Endometrium (tissue), 2 donors: Measurements from ENCODE around the gene GPC5.

Experiments used
- FAIRE-seq: peaks from 2 replicates; lab custom pipeline; 2012; peaks lifted over from hg19 to GRCh38; lab: Jason Lieb, UNC
- donor health status: control.
- donor health status: control.

GPC5 gene

DNA sequence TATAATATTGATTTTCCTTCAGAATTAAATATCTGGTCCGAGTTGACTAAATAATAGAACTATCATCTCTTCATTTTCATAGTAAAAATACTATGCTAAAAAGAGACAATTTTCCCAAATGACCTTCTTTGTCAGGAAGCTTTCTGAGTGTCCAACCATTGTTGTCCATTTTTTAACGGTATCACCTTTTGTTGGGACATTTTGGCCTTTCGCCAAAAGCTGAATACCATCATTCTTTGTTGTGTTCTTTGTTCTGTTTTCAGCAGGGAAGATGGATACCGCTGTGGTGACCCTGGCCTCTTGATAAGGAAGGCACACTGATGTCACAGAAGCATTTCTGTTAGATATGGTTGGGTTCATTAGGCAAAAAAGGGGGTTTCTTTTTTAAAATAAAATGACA is 1173.8 kb downstream of the GPC5 start:
- FAIRE-seq = peak; percentile 33

GRCh38 chr13:92573467-92574057 is 1175.1 kb downstream of the GPC5 start:
- FAIRE-seq = no peak

DNA sequence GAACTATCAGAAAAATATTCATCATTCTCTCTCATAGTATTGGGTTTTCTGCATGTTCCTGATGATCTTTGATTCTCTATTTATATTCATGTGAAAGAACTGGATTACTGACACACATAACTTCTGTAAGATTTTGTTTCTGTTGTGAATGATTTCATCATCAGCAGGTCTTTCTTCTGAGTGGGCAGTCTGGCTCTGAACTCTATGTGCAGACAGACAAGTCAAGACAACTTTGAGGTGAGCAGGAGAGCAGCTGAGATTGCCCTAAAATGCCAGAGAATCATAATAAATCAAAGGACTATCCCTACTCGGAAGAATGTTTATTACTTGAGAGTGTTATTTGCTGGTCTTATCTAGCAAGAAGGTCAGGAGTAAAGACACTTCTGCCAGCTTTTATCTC is 1176.1 kb downstream of the GPC5 start:
- no peak for FAIRE-seq

GRCh38 chr13:92575777-92576176 is 1177.4 kb downstream of the GPC5 start:
- no peak for FAIRE-seq

DNA sequence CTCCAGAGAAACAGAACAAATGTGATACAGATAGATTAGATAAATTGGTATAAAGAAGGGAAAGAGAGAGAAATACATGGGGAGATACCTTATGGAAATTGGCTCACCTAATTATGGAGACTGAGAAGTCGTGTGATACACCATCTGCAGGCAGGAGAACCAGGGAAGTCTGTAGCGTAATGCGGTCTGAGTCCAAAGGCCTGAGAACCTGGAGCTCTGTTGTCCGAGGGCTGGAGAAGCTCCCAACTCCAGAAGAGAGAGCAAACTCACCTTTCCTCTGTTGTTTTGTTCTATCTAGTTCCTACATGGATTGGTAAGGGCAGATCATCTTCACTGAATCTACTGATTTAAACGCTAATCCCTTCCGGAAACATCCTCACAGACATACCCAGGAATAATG is 1179.9 kb downstream of the GPC5 start:
- FAIRE-seq = no peak

DNA sequence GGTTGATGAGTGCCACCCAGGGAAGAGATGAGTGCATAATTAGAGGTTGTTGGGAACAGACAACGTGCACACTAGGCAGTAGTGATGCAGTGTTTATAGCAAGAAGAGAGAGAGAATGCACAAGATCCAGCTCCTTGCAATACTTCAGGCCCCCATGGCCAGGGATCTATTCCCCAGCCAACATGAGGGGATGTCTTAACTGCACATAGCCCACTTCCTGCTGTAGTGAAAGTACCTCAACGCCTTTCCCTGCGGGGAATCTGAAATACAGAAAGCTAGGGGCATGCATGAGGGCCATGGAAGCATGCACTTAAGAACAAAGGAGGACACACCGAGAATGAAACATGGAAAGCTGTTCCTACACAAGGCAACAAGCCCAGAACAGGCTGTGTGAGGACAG is 1191.5 kb downstream of the GPC5 start:
- FAIRE-seq = no peak

- no peak for FAIRE-seq
Measured at GRCh38 chr13:92590503-92590908, 1192.1 kb downstream of the GPC5 start.

DNA sequence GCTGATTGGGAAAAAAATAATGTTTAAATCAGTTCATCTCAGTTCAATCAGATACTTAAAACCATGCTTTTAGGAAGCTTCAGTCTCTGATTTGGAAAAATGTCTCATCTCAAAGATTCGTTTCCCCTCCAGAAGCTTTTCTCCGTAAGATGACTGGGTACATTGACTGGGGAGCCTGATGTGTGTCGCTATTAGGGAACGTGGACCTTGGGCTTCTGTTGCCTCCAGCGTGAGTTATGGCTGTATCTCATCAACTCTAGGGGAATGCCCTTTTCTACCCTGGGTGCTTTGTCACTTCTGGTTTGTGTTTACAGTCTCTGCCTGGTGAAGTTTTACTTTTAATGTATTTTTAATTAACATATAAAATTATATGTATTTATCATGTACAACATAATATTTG is 1192.7 kb downstream of the GPC5 start:
- no peak for FAIRE-seq

DNA sequence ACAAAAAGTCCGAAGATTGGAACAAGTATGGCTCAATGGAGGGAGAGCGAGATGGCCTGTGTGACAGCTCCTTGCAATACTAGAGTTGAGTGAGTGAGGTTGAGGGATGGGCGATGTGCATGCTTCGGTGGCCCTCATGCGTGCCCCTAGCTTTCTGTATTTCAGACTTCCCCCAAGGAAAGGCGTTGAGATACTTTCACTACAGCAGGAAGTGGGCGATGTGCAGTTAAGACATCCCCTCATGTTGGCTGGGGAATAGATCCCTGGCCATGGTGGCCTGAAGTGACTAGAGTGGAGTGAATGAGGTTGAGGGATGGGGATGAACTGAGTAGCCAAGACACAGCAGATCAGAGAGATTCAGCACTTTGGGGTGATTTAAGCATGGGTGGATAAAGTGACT is 1194.3 kb downstream of the GPC5 start:
- FAIRE-seq = no peak

DNA sequence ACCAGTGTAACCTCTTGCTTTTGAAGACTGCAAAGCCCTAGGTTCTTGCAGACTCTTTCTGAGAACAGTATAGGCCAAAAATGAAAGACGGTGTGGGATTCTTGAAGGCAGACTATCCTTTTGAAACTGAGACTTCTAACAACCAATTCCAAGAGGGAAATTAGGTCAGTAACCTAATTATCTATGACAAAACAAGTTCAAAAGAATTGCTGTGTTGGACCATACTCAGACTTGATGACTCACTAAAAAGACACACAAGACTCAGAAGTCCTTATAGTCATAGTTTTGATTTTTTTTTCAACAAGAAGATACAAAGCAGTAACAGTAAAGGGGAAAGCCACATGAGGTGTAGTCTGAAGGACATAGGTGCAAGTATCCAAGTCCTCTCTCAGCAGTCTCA is 1204.1 kb downstream of the GPC5 start:
- no peak for FAIRE-seq

- no peak for FAIRE-seq
Measured at GRCh38 chr13:92609376-92609775, 1211.0 kb downstream of the GPC5 start.

GRCh38 chr13:92612892-92613291 is 1214.5 kb downstream of the GPC5 start:
- no peak for FAIRE-seq

GRCh38 chr13:92613921-92614320 is 1215.5 kb downstream of the GPC5 start:
- no peak for FAIRE-seq

DNA sequence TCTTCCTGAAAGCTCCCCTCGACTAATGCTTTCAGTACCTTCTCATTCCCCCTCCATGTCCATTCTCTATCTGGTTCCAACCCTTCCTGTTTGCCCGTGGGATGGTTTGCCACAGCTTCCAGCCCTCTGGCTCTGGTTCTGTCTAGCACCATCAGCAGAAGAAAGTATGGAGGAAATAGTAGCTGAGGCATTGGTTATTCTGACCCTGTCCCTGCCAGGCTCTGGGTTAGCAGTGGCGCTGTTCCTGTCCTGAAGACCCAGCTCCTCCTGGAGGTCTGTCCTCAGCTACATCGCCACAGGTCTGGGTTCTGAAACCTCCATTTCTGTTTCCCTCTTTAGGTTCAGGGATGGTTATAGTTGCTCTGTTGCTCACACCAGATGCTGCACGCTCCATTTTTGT is 1223.6 kb downstream of the GPC5 start:
- FAIRE-seq = no peak

GRCh38 chr13:92622905-92623304 is 1224.5 kb downstream of the GPC5 start:
- no peak for FAIRE-seq

- no peak for FAIRE-seq
Measured at GRCh38 chr13:92626274-92626673, 1227.9 kb downstream of the GPC5 start.

- FAIRE-seq = no peak
Measured at GRCh38 chr13:92640936-92641335, 1242.5 kb downstream of the GPC5 start.

DNA sequence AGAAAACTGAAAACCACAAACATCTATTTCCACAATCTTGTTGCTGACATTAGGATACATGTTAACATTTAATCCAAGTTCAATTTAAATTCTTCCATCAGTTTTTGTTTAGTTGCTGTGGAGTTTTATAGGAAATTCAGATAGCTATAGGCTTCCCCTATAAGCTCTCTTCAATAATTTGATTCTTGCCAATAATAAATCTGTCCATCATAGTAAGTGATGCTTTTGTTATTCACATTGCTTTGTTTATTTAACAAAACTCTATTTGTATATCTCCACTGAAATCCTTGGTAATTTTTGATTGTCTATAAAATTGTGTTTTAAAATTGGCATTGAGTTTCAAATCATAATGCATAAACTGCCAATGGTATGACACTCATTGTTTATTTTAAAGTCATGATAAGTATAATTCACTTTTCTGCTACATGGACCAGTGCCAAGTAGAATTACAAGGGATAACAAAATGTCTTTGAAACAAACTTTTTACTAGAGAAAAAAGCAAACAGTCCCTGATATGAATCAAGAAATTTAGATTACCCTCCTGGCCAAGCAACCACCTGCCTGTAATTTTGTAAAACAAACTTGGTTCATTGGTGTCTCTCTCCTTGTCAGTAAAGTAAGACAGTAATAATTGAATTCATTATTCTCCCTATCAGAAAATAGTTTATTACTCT is 1250.9 kb downstream of the GPC5 start:
- no peak for FAIRE-seq

GRCh38 chr13:92656103-92656502 is 1257.7 kb downstream of the GPC5 start:
- no peak for FAIRE-seq

DNA sequence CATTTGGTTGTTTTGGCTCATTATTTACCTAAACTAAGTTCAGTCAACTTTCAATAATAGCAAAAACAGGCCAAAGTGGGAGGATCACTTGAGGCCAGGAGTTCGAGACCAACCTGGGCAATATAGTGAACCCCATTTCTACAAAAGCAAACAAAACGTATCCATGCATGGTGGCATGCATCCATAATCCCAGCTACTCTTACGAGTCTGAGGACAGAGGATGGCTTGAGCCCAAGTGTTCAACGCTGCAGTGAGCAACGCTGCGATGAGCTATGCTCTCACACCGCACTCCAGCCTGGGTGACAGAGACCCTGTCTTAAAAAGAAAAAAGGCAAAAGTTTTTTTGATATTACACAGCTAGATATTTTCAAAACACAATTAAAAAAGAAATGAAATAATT is 1258.2 kb downstream of the GPC5 start:
- no peak for FAIRE-seq

DNA sequence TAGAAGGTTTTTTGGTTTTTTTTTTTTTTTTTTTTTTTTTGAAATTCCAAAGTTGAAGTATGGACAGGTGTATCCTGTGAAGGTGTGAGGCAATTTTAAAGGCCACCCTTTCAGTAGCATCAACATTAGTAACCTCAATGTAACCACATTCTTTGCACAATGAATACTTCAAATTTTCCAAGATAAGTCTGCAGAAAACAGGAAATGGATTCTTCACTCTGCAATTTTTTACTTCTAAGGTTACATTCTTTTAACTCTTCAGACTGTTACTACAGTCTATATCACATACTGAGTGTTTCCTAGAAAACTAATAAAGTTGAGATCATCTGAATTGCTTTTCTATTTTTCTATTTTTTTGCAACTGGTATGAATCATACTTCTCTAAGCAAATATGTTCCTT is 1259.1 kb downstream of the GPC5 start:
- FAIRE-seq = no peak

- FAIRE-seq = no peak
Measured at GRCh38 chr13:92658293-92658692, 1259.9 kb downstream of the GPC5 start.

- no peak for FAIRE-seq
Measured at GRCh38 chr13:92661406-92661805, 1263.0 kb downstream of the GPC5 start.

- FAIRE-seq = no peak
Measured at GRCh38 chr13:92668157-92668556, 1269.7 kb downstream of the GPC5 start.
